A549 (cell line): ENCODE measurements around the gene L3MBTL1.

Experiments
- JUN ChIP-seq, 2 experiments: fragments of >200 bp; sonication (Bioruptor Twin); formaldehyde crosslinking; IDR thresholded peaks; 2 replicates in 1 of 2; 3 replicates in 1 of 2; pipeline ENCODE4 v1.6.1; 2016 to 2017
- POLR2A ChIP-seq: IDR thresholded peaks from 2 replicates; pipeline ENCODE4 v1.6.1; 2012; ENCODE audit warnings: mild to moderate bottlenecking, low read length
- TF ChIP-seq, protein P1 (sequence below): fragments of >200 bp; sonication (Bioruptor Twin); formaldehyde crosslinking; IDR thresholded peaks from 3 replicates; pipeline ENCODE4 v1.5.1; 2016

DNA sequence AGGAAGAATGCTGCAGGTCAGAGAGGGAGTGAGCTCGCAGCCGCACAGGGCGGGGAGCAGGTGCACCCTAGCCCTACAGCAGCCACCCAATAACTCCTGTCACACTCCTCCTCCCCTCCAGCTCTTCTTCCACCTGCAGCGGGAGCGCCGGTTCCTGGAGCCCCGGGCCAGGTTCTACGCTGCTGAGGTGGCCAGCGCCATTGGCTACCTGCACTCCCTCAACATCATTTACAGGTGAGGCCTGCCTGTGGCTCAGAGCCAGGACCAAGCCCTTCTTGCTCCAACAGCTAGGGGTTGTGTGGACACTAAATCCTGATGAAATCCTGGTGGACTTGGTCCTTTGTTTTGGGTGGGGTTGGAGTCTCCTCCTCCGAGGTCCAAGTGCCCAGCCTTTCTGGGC, 63.0 kb downstream of the L3MBTL1 start:
- TF ChIP-seq POLR2A (no peak), JUN (IDR thresholded peaks at IDR 0.05) (no peak)
- TF ChIP-seq, protein P1, sequence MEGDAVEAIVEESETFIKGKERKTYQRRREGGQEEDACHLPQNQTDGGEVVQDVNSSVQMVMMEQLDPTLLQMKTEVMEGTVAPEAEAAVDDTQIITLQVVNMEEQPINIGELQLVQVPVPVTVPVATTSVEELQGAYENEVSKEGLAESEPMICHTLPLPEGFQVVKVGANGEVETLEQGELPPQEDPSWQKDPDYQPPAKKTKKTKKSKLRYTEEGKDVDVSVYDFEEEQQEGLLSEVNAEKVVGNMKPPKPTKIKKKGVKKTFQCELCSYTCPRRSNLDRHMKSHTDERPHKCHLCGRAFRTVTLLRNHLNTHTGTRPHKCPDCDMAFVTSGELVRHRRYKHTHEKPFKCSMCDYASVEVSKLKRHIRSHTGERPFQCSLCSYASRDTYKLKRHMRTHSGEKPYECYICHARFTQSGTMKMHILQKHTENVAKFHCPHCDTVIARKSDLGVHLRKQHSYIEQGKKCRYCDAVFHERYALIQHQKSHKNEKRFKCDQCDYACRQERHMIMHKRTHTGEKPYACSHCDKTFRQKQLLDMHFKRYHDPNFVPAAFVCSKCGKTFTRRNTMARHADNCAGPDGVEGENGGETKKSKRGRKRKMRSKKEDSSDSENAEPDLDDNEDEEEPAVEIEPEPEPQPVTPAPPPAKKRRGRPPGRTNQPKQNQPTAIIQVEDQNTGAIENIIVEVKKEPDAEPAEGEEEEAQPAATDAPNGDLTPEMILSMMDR: no peak
